ENCODE results near the gene APCDD1.

Gene APCDD1

DNA sequence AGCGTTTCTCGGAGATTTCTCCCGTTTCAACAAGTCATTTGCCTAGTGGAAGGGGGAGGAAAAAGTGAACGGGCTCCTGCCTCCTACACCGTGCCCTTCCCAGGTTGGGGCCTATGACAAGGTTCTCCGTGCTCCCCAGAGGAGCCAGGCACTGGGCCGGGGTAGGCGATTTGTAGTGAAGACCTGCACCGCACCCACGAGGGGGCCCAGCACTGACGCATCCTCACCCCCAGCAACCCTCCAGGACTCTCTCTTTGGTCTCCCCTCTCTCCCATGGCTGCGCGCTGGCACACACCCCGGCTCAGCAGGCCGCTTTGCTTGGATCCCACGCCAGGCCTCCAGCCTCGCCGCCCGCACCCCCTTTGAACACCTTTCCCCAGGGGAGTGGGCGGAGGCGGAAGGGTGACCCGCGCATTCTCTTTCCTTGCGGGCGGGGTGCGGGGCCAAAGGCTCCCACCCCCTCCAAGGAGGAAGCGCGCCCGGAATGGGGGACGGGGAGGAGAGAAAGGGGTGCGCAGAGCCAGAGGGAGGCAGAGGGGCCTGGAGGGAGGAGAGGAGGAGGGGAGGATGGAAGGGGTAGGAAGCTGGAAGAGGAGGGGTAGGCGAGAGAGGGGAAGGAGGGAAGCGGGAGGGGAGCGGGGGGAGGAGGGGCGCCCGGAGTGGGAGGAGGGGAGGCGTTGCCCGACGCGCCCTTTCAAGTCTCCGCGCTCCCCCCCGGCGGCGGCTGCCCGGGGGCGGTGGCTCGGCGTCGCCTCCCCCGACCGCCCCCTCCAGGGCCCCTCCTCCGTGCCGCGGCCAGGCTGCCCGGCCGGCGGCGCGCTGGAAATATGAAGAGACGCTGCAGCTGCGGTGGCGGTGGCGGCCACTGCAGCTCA is at the start of gene APCDD1:
Gene APCDD1 (plus strand): TSS at position 830 of the 875 bp plus-strand sequence. CDS start 347 bp downstream, outside the sequence.
- DNase-seq (ENCODE audit: low read depth in 2 of 2) = no peak

DNA sequence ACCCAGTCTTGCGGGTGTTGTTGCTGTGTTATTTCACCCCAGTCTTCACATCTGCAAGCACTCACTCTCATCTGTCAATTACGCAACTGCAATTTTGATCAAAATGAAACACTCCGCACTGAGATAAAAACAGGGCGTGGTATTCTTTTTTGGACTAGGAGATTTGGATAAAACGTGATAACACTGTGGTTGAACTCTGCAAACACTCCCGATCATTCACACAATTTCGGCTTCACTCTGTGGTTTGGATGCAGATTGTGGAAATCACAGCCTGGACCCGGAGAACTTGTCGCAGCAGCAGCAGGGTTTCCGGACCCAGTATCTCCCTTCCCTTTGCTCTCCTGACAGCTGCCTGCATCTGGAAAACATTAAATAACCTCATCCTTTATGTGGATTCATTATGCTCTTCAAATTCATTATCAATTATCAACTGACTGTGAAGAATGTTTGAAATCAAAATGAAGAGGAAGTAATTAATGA is 49.4 kb upstream of the APCDD1 start:
- DNase-seq (ENCODE audit: low read depth in 2 of 2) = no peak

DNA sequence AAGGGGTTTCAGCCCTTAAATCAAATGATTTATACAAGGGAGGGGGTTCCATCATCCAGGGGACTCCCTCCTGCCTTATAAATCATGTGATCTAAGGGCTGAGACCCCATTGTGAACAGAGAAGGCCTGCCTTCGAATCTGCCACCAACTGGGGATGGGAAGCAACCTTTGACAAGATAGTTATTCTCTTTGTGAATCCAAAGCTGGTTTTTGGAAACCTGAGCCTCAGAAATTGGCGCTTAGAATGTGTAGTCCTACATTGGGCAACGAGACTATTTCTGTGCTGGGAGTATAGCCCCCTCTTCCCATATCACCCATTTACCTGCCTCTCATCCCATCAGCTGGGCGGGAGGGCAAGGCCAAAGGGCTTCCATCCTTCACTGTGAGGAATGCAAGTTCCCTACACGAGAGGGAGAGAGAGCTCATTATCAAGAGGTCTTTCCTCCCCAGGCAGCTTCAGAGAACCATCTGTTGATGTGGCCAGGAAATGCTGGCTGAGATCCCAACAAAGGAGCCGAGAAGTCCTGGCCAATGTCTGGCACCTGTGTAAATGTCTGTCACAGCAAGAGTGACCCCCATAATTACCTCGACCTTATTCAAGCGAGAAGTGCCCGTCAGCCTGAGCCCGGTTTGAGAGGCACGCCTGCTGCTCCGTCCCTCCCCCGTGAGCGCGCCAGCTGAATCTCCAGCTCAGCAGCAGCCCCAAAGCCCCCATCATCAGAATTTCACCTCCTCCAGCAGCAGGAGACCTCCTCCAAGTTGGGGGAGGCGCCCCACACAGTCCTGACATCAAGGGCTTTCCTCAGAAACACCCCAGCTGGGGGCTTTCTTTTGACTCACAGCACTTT is 48.4 kb upstream of the APCDD1 start:
- no peak for DNase-seq (ENCODE audit: low read depth in 2 of 2)

DNA sequence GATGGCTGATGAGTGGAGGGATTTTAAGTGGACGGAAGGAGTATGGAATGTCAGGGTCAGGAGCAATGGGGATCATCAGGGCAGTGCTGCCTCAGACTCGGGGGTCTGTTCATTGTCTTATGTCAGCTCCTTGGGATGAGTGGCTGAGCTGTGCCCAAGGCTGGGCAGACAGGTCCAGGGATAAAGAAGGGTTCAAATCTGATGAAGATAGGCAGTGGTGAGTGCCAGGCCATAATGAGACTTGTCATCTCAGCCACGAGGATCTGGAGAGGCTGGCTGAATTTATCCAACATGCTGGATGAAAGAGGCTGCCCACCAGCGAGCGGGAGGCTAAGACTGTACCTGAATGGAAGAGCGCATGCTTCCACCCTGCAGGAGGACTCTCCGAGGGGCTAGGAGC is 46.3 kb upstream of the APCDD1 start:
- DNase-seq (ENCODE audit: low read depth in 2 of 2) = no peak

DNA sequence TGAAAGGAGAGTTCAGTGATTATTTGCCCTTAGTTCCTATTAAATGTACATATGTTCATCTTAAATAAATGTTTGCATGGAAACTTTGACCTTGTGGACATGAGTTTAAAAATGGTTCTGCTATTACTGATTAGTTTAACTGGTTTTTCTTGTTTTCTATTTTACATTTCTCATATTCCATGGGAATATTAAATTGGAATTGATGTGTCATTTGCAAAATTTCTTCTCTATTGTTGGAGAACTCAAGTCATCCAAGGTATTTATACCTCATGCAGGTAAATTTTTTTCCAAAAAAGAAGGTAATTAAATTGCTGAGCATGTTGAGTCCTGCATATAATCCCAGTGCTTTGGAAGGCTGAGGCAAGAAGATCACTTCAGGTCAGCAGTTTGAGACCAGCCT is 45.4 kb upstream of the APCDD1 start:
- DNase-seq (ENCODE audit: low read depth in 2 of 2) = no peak

DNA sequence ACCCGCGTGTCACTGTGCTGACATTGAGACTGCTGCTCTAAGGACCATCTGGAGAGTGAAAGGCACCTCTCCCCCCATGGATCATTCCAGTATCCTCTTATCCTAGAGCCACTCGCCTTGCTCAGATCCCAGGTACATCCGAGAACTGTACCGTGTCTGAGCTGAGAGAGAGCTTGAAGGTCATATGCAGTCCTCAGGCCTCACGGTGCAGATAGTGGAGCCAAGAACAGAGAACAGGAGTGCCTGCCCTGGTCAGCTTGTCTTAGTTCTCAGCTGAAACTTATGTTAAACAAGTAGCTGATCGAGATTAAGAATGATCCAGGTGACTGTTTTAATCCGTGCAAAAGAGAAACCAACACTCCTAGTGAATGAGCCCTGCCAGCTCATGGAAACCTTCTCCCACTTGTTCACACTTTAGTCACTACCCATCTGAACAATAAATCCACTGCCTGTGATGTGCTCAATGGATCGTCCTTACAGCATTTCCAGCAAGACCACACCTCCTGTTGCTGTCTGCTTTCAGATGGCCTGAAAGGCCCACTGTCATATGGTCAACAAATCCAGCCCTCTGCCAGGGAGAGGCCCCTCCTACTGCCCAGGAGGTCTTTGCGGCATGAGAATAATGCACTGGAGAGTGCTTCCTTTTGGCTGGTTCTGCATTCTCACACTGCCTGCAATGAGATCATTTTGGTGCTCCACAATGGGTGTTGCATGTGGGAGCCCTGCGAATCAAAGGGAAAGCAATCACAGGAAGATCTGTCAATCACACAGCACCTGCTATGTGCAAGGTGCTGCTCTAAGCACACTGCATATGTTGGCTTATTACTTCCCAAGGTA is 43.7 kb upstream of the APCDD1 start:
- DNase-seq (ENCODE audit: low read depth in 2 of 2) = no peak

DNA sequence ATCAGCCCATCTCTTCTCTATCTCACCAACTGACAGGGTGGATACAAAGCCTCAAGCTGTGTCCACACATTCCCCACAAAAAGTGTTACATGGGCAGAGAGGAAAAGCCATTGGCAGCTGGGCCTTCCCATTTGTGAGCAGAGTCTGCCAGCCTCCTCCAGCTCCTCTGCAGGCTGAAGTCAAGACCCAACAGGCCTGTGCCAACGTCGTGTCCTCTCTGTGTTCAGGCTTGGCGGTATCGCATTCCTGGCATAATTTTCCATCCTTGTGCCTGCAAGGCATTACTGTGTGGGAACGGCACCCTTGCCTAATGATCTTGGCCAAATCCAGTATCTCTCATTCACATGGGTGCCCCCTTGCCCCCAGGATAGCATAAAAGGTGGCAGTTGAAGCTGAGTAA is 41.5 kb upstream of the APCDD1 start:
- no peak for DNase-seq (ENCODE audit: low read depth in 2 of 2)

DNA sequence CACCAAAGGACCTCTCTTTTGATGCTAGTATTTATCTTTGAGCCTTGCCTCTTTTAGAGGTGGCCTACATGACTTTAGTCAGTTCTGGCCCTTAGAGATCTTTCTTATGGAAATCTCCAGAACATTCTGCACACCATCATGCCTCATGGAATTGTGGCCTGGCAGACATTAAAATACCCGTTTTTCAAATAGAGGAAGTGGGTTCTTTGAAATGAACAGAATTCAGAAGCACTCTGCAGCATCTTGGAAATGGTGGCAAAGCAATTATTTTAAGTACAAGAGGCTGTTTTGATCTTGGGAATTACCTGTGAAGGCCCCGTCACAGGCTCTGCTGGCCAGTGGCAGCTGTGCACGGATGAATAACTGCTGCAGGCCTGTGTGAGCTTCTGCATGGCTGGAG is 40.7 kb upstream of the APCDD1 start:
- no peak for DNase-seq (ENCODE audit: low read depth in 2 of 2)

DNA sequence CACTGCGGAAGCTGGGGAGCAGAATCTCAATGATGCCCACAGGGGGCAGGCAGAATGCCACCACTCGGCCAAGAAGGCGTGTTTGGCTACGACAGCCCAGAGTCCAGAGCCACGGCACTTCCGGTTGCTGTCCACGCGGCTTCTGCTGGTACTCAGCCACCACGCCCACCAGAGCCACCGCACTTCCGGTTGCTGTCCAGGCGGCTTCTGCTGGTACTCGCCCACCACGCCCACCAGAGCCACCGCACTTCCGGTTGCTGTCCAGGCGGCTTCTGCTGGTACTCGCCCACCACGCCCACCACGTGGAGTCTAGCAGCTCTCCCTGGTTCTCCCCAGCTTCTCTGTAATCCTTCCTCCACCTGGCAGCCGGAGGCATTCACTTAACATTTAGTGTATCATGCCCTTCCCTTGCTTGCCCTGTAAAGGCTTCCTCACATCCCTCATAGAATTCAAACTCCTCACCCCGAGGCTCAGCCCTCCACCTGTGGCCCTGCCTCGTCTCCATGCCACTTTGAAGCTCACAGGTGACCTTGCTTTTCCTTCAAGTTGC is 40.1 kb upstream of the APCDD1 start:
- DNase-seq (ENCODE audit: low read depth in 2 of 2) = no peak

DNA sequence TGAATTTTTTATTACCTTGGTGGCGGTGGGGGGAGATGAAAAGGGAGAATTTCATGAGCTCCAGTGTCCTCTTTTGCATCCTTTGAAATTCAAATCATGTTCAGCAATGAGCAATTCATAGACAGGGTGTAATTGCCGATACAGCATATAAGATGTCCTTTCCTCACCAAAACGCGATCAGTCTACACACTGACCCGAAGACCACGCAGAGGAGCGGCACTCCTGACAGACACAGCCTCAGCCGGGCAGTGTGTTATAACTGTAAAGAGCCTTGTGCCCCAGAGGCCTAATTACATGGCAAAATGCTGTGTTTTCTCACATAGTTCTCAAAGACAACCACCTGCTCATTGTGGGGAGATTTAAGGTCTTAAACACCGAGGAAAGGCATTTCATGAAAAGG is 38.4 kb upstream of the APCDD1 start:
- no peak for DNase-seq (ENCODE audit: low read depth in 2 of 2)

DNA sequence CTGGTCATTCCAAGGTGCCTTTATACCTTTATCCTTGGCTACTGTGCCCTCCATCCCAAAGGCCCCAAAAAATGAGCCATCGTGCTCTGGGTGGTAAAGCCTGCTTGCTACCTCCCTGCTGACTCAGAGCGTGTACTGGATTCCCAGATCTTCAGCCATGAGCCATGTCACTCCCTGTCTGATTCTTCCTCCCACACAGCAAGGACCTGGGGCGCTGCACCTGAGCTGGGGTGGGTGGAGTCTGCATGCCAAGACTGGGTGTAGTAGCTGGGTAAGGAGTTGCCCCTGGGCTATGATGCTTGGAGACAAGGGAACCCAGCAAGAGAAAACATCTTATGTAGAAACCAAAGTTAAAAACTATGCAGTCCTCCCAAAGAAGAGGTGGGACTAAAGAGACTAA is 37.2 kb upstream of the APCDD1 start:
- DNase-seq (ENCODE audit: low read depth in 2 of 2) = no peak

DNA sequence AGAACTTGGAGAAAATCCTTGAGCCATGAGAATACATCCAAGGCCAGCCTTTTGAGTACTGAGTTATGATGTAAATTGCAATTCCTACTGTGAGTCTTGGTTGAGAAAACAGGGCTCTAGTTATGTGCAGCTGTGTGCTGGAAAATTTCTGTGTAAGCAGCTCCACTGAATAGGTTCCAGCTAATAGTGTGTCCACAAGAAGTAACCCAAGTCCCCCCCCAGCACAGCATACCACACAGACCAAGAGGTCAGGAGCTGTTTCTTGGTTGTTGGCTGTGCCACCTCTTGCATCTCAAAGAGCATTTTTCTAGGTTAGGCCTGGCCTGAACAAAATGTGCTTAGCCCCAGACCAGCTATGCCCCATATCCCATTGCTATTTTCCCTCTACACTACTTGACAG is 36.8 kb upstream of the APCDD1 start:
- no peak for DNase-seq (ENCODE audit: low read depth in 2 of 2)

DNA sequence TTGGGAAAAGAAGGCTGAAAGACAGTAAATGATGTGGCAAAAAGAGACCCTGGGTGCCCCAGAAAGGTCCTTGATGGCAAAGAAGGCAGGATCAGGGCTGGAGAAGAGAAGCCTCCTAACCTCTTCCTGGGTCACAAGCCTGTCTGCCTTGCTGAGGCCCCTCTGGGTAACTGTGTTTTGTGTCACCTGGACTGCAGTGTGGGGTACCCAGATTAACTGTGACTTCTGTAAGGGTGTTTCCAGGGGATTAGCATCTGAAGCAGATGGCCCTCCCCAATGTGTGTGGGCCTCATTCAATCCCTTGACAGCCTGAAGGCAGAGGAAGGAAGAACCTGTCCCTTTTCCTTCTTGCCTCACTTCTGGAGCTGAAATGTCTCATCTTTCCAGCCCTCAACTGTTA is 35.6 kb upstream of the APCDD1 start:
- DNase-seq (ENCODE audit: low read depth in 2 of 2) = no peak

DNA sequence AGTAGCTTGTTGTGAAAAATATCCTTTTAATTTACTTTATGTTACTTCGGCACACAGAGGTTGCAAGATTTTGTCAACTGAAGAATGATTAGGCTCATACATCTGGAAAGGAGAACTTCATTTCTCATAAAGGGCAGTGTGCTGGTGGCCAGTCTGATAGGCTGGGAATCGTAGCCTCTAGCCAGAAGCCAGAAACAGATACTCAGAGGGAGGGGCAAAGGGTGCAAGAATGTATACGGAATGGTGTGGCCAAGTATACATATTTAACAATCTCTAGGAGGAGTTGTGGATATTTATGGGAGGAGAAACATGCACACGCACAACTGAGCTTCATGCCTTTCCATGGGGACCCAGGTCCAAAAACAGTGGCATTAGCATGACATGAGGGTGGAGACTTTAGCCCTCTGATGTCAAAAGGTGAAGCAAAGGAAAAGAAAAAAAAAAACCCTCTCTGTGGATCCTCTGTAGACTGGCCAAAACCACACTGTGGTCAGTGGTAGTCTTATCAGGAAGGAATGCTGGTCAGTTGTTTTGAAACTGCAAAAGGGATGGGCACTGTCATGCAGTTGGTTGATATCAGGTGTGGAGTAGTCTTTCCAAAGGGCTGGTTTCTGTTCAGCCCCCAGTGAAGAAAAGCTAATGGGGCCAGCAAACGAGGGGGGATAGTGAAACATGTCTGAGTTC is 34.9 kb upstream of the APCDD1 start:
- DNase-seq (ENCODE audit: low read depth in 2 of 2) = no peak

DNA sequence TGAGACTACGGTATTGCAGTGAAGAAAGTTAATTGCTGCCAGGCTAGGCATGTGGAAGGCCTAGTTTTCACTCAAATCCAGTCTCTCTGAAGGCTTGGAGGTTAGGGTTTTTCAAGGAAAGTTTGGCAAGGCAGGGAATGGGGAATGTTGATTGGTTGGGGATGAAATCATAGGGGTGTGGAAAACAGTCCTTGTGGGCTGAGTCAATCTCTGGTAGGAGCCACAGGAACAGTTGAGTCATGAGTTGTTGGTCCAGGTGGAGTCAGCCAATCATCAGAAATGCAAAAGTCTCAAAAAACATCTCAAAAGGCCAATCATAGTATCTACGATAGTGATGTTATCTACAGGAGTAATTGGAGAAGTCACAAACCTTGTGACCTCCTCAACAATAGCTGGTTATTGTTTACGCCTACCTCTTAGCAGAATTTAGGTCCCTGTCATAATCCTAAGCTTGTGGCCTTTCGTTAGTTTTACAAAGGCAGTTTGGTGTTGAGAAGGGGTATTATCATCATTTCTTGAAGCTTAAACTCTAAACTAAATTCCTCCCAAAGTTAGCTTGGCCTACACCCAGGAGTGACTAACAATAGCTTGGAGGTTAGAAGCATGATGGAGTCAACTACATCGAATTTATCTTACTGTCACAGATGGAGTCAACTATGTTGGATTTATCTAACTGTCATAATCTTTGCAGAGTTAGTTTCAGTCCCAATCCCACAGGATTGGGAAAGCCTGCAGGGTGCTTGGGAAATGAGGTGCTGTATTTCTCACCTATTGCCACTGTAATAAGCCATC is 33.7 kb upstream of the APCDD1 start:
- no peak for DNase-seq (ENCODE audit: low read depth in 2 of 2)

DNA sequence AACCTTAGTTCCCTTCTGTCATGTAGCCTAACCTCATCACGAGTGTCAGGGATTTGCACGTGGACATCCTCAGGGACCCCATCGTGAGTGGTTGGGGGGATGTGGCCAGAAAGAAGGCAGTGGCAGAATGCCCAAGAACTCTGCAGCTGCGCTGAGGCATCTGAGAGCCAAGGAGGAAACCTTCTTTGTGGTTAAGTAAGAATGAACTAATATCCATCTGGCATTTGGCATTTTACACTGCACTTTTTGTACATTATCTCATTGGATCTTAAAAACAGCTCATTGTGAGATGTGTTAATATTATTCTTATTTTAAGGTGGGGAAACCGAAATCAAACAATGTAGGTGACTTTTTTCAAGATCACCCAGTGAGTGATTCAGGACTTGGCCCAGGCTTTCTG is 32.6 kb upstream of the APCDD1 start:
- DNase-seq (ENCODE audit: low read depth in 2 of 2) = no peak

DNA sequence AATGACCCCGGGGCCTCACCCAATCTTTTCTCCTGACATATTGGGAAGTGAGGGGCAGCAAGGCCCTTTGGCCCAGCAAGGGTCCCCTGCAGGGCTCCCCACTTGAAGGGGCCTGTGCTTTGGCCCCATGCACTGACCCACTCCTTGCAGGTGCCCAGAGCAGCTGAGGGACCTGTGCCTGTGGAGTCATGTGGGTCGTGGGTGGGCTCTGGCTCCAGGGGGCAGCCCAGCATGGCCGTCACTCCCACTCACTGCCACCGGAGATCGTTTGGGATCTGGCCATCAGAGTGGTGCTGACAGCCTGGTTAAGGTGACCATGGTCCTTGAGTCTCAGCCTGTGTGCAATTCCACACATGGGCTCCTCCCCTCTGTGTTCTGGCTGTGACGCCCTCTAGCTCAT is 31.7 kb upstream of the APCDD1 start:
- DNase-seq (ENCODE audit: low read depth in 2 of 2) = no peak

DNA sequence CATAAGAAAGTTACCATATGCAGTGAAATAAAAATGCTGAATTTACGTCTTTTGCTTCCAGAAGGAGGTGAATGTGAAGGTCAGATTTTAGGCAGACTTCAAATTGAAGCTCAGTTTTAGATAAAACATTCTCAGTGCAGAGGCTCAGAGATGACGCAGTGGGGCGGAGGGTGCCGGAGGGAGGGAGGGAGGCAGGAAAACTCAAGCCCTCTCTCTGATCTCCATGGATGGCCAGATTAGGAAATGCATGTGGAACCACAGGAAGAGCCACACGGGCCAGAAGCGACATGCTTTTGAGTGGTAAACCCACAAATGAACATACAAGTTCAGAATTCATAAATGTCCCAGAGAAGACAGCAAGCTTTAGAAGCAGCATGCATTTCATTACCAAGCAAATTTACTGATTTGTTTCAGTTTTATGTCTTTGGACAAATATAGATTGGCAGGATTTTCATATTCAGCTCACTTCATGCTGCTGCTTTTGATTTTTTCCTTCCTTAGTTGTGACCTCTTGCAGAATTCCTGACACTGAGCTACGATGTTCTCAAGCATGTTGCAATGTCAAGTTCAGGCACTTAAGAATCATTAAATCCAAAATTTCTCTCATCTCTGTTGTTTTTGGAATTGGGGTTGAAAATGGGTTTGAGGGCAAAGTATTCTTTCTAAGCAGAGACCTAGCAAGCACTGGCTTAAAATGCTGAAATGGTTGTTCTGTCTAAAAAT is 29.7 kb upstream of the APCDD1 start:
- no peak for DNase-seq (ENCODE audit: low read depth in 2 of 2)

DNA sequence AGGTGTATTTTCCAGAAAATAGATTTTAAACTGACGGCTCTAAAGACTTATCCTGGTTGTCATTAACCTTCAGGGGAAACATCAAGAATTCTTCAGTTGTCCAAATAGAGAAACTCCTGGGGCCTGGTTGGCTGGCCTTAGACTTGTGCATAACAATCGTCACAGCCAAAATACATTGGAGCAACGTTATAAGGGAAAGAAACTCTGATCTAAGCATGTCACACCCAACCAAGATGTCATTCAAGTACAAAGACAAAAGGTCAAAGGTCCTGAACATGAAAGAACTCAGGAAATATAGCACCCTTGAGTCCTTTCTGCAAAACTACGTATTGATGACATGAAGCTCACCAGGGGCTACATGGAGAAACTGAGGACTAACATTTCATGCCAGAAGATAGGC is 23.8 kb upstream of the APCDD1 start:
- DNase-seq (ENCODE audit: low read depth in 2 of 2) = no peak

DNA sequence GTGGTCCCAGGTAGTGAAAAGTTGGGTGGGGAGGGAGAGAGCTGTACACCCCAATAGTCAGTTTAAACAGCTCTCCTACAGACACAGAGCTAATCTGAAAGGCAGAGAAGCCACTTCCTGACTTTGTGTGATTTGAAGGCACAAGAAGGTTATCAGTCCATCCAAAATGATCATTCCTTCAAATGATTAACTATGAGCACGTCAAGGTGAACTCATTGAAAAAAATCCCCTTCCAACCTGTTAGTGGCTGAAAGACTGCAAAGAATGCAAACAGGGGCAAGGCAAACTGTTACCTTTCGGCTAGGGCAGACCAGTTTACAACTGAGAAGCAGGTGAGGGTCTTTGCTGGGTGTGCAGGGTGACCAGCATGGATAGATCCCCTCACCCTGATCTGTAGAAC is 22.8 kb upstream of the APCDD1 start:
- no peak for DNase-seq (ENCODE audit: low read depth in 2 of 2)
